HepG2 (cell line): Measurements from ENCODE around the gene H1-8. TPM values are rescaled to one million over a fixed set of nuclear protein-coding genes. Genes with fewer than 3 reads are reported as not detected.

ENCODE experiments used
- ATF3 ChIP-seq: sonication (generic); formaldehyde crosslinking; IDR thresholded peaks from 2 replicates; pipeline ENCODE4 v1.4.0; 2020; ENCODE audit warnings: missing genetic modification reagents
- ATF6 ChIP-seq: sonication (generic); formaldehyde crosslinking; conservative IDR thresholded peaks from 2 replicates; pipeline ENCODE4 v1.4.0; 2020; ENCODE audit warnings: missing genetic modification reagents
- CENPBD1 ChIP-seq: sonication (generic); formaldehyde crosslinking; IDR thresholded peaks from 2 replicates; pipeline ENCODE4 v1.8.0; 2022; ENCODE audit warnings: missing genetic modification reagents, low read depth, mild to moderate bottlenecking, borderline replicate concordance
- FOXO4 ChIP-seq: sonication (generic); formaldehyde crosslinking; conservative IDR thresholded peaks from 2 replicates; pipeline ENCODE4 v1.8.1; 2023; ENCODE audit warnings: missing genetic modification reagents
- IKZF4 ChIP-seq: sonication (generic); formaldehyde crosslinking; IDR thresholded peaks from 2 replicates; pipeline ENCODE4 v1.5.1; 2020; ENCODE audit warnings: borderline replicate concordance, mild to moderate bottlenecking, low read depth, missing genetic modification reagents; ENCODE audit errors: not compliant biosample characterization
- MAX ChIP-seq: IDR thresholded peaks from 2 replicates; pipeline ENCODE4 v1.6.1; 2012; ENCODE audit warnings: inconsistent platforms
- MBD4 ChIP-seq: IDR thresholded peaks from 2 replicates; pipeline ENCODE4 v1.6.1; 2012; ENCODE audit warnings: low read length, inconsistent platforms, borderline replicate concordance
- MXD4 ChIP-seq: IDR thresholded peaks from 2 replicates; pipeline ENCODE4 v1.6.1; 2016; ENCODE audit warnings: mild to moderate bottlenecking, missing biosample characterization, missing genetic modification reagents
- PAF1 ChIP-seq: IDR thresholded peaks from 2 replicates; pipeline ENCODE4 v1.6.1; 2016; ENCODE audit warnings: missing genetic modification reagents, missing compliant biosample characterization
- RORA ChIP-seq: sonication (generic); formaldehyde crosslinking; IDR thresholded peaks from 2 replicates; pipeline ENCODE4 v1.5.0; 2020; ENCODE audit warnings: mild to moderate bottlenecking, missing genetic modification reagents, moderate library complexity
- SNAPC2 ChIP-seq: sonication (generic); formaldehyde crosslinking; IDR thresholded peaks from 2 replicates; pipeline ENCODE4 v1.8.1; 2022; ENCODE audit warnings: mild to moderate bottlenecking, missing genetic modification reagents
- SNRNP70 ChIP-seq: fragments of 200-400 bp; formaldehyde crosslinking; IDR thresholded peaks from 2 replicates; pipeline ENCODE4 v1.6.1; 2017; ENCODE audit warnings: mild to moderate bottlenecking, low read depth, low read length, moderate library complexity
- TCF7 ChIP-seq: sonication (generic); IDR thresholded peaks from 2 replicates; pipeline ENCODE4 v1.6.1; 2016; ENCODE audit warnings: antibody characterized with exemption, low read depth
- TEAD3 ChIP-seq: optimal IDR thresholded peaks from 2 replicates; pipeline ENCODE3; 2016; ENCODE audit warnings: borderline replicate concordance
- TEF ChIP-seq: sonication (generic); formaldehyde crosslinking; IDR thresholded peaks from 2 replicates; pipeline ENCODE4 v1.5.0; 2020; ENCODE audit warnings: missing genetic modification reagents
- ZBTB8A ChIP-seq: sonication (generic); formaldehyde crosslinking; IDR thresholded peaks from 2 replicates; pipeline ENCODE4 v1.4.0; 2020; ENCODE audit warnings: mild to moderate bottlenecking, low read depth, missing genetic modification reagents, borderline replicate concordance
- ZNF460 ChIP-seq: sonication (generic); formaldehyde crosslinking; IDR thresholded peaks from 2 replicates; pipeline ENCODE4 v1.5.1; 2020; ENCODE audit warnings: missing genetic modification reagents, mild to moderate bottlenecking, borderline replicate concordance
- ZNF543 ChIP-seq: sonication (generic); formaldehyde crosslinking; IDR thresholded peaks from 2 replicates; pipeline ENCODE4 v1.4.0; 2020; ENCODE audit warnings: mild to moderate bottlenecking, missing genetic modification reagents
- ZNF614 ChIP-seq: IDR thresholded peaks from 2 replicates; pipeline ENCODE4 v1.6.1; 2018; ENCODE audit warnings: missing biosample characterization, missing genetic modification reagents, inconsistent platforms, borderline replicate concordance
- ZNF687 ChIP-seq: sonication (generic); formaldehyde crosslinking; IDR thresholded peaks from 2 replicates; pipeline ENCODE4 v1.5.1; 2020; ENCODE audit warnings: mild to moderate bottlenecking, missing genetic modification reagents, moderate library complexity
- polyA plus RNA-seq, 8 experiments: library from polyadenylated mRNA; depleted of rRNA in 3 of 8; stranded (reverse) in 7 of 8; unstranded in 1 of 8; fragments of >200 nt; fragmentation: Illumina TruSeq in 4 of 8; extraction: Trizol in 4 of 8; gene quantifications; 2 replicates each; pipeline versions ENCODE4 v1.2.1 to v1.2.3, GENCODE V29; 2011 to 2016; ENCODE audit warnings: low read depth in 4 of 8, missing spikeins in 1 of 8, mixed read lengths in 1 of 8; ENCODE audit not compliant: insufficient read depth in 1 of 8
- total RNA-seq, 5 experiments: library from RNA; depleted of rRNA; stranded (reverse); fragments of >200 nt; fragmentation: Illumina TruSeq; extraction: Trizol; gene quantifications; 2 replicates each; pipeline ENCODE4 v1.2.3, GENCODE V29; 2016; ENCODE audit warnings: low read depth in 1 of 5

H1-8 gene
- total and polyA plus RNA-seq, 2 of the 13 experiments (the other 11 are each of a cell fraction or from before 2014, with no cell fraction given) = 0.08 TPM; not detected in 1

- TF ChIP-seq ATF6 (CRISPR knock-in tag) = no peak
- no peak for TF ChIP-seq ZNF460 (CRISPR knock-in tag)
- no peak for TF ChIP-seq PAF1
- TF ChIP-seq TCF7 = no peak
- TF ChIP-seq ZNF614 (CRISPR knock-in tag) = no peak
- TF ChIP-seq SNAPC2 (CRISPR knock-in tag) = no peak
- no peak for TF ChIP-seq MXD4 (CRISPR knock-in tag)
- no peak for TF ChIP-seq MBD4
- no peak for TF ChIP-seq ZBTB8A (CRISPR knock-in tag)
- TF ChIP-seq TEAD3 (CRISPR knock-in tag) = peak; percentile 86
- no peak for TF ChIP-seq ZNF543 (CRISPR knock-in tag)
- TF ChIP-seq MAX = peak; percentile 28; the same call in 1 of the 2 replicates
- no peak for TF ChIP-seq TEF (CRISPR knock-in tag)
- TF ChIP-seq FOXO4 (CRISPR knock-in tag) = 0 out of 2 replicates have a peak, but pooled peaks have one; percentile 62
- TF ChIP-seq IKZF4 = peak; percentile 65
- 0 out of 2 replicates have a peak, but pooled peaks have one; percentile 47 for TF ChIP-seq ATF3
- TF ChIP-seq CENPBD1 (CRISPR knock-in tag) = no peak
- TF ChIP-seq ZNF687 (CRISPR knock-in tag) = peak; percentile 65
- no peak for TF ChIP-seq SNRNP70
- TF ChIP-seq RORA (CRISPR knock-in tag) = no peak
These were observed 8.4 kb upstream of the H1-8 start (continued) for GRCh38 chr3:129534428-129535027.
